ENCODE data around the gene LZTS3.

DNA sequence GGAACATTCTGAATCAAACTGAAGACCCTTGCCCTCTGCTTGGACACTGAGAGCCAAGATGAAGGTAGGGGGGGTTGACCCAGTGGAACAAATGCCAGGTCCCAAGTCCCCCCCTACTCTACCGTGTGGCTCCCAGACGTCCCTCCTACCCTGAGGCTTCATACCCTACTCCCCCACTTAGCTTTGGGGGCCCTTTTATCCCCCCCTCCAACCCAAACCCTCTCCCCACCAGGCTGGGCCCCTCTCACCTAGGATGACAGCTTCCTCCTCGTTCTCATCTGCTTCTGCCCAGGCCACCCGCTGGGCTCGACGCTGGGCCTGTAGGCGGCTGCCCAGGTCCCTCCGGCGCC lies 29.6 kb upstream of the LZTS3 start:
- TF ChIP-seq, protein P1, sequence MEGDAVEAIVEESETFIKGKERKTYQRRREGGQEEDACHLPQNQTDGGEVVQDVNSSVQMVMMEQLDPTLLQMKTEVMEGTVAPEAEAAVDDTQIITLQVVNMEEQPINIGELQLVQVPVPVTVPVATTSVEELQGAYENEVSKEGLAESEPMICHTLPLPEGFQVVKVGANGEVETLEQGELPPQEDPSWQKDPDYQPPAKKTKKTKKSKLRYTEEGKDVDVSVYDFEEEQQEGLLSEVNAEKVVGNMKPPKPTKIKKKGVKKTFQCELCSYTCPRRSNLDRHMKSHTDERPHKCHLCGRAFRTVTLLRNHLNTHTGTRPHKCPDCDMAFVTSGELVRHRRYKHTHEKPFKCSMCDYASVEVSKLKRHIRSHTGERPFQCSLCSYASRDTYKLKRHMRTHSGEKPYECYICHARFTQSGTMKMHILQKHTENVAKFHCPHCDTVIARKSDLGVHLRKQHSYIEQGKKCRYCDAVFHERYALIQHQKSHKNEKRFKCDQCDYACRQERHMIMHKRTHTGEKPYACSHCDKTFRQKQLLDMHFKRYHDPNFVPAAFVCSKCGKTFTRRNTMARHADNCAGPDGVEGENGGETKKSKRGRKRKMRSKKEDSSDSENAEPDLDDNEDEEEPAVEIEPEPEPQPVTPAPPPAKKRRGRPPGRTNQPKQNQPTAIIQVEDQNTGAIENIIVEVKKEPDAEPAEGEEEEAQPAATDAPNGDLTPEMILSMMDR (IDR thresholded peaks at IDR 0.05): no peak
- TF ChIP-seq POLR2A (IDR thresholded peaks at IDR 0.05): no peak
